Left lung (tissue), 10 donors: ENCODE measurements around the gene SET. TPM values are rescaled to one million over a fixed set of nuclear protein-coding genes. Genes with fewer than 3 reads are reported as not detected.

Experiments used
- ATAC-seq: fragments of 200-7000 bp; cut with Tn5 transposase; one replicate; pipeline ENCODE4 v1.9.1; 2020; ENCODE audit warnings: moderate library complexity
- DNase-seq, 4 donors: peaks; one replicate each; pipeline ENCODE4 v3.0.0-alpha.2; 2013 to 2020
- H3K27ac ChIP-seq, 2 donors: fragments of 200-600 bp; sonication (generic) in 1 of 2; one replicate each; pipeline versions ENCODE4 v1.5.0 to v1.8.0; 2020 to 2021
- H3K27me3 ChIP-seq, 2 donors: fragments of 200-600 bp; sonication (generic) in 1 of 2; one replicate each; pipeline versions ENCODE4 v1.5.0 to v1.8.0; 2020 to 2021
- H3K36me3 ChIP-seq, 2 donors: fragments of 200-600 bp; sonication (generic) in 1 of 2; one replicate each; pipeline versions ENCODE4 v1.5.0 to v1.8.0; 2020 to 2021
- H3K4me1 ChIP-seq, 2 donors: fragments of 200-600 bp; one replicate each; pipeline ENCODE4 v1.8.0; 2021
- H3K4me3 ChIP-seq, 2 donors: fragments of 200-600 bp; sonication (generic) in 1 of 2; one replicate each; pipeline versions ENCODE4 v1.5.0 to v1.8.0; 2020 to 2021; ENCODE audit warnings: mild to moderate bottlenecking in 1 of 2
- H3K9me3 ChIP-seq, 2 donors: fragments of 200-600 bp; sonication (generic) in 1 of 2; one replicate each; pipeline versions ENCODE4 v1.5.0 to v1.8.0; 2020 to 2021
- intact Hi-C, 2 donors: fragments of 100-400 bp; cut with DNase I; formaldehyde crosslinking; loops; one replicate each; pipeline versions ENCODE4 v1.11.2 to v1.14.2; 2022
- polyA plus RNA-seq, 6 donors: library from polyadenylated mRNA; unstranded; fragments of 120-200 nt; gene quantifications; one replicate each; pipeline ENCODE4 v1.2.1, GENCODE V29; 2013; ENCODE audit not compliant: insufficient read length in 6 of 6
- total RNA-seq, 2 donors: library from RNA; stranded (reverse); fragmentation: NEBNext Ultra II Directional; extraction: Animal tissue kit (Norgen Biotek cat#: 25700); gene quantifications; one replicate each; pipeline ENCODE4 v1.2.1, GENCODE V29; 2021
- TF ChIP-seq, protein P1 (sequence below), 2 donors: fragments of 200-600 bp; sonication (generic) in 1 of 2; IDR thresholded peaks; one replicate each; pipeline versions ENCODE4 v1.5.0 to v1.8.0; 2021; ENCODE audit warnings: antibody characterized with exemption in 2 of 2
- donor health status: DM: no; HTN: yes; CAD: no.
- donor health status: DM: no; HTN: no; CAD: no.

The SET gene
- total and polyA plus RNA-seq, 8 donors, result 249 to 615 (median 536) TPM

DNA sequence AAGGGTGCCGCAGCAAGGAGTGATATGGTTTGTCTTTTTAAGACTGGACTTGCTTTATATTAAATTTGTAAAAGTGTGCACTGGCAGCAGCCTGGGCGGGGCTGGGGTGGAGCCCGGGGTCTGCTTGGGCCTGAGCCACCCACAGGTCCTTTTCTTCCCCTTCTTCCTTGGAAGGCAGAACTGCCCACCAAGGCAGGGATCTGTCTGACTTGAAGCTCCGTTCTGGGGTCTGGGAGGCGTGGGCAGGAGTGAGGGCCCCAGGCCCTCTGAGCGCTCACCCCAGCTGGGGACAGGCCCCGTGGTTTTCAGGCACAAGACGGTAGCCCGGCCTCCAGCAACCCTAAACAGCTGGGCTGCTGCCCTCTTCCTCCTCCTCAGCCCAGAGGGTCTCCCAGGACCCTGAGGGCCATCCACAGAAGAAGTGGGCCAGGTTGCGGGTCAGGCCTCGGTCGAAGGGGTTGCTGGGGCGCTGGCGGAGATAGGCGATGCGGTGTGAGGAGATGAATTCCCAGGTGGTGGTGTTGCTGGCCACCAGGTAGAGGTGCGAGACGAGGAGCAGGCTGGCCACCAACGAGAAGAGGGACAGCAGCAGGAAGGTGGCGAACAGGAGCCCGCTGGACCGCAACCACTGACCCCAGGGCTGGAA, 31.9 kb downstream of the SET start:
- peaks cover 0 to 21% of the 10 kb centered on the region in 2 donors for H3K4me1 ChIP-seq
- intact Hi-C loops, result no loop called here
- H3K4me3 ChIP-seq, result no peak overlapping the region
- DNase-seq, result no peak
- H3K27me3 ChIP-seq, result no peaks in the 10 kb centered on the region
- ATAC-seq, result no peak
- TF ChIP-seq, protein P1, sequence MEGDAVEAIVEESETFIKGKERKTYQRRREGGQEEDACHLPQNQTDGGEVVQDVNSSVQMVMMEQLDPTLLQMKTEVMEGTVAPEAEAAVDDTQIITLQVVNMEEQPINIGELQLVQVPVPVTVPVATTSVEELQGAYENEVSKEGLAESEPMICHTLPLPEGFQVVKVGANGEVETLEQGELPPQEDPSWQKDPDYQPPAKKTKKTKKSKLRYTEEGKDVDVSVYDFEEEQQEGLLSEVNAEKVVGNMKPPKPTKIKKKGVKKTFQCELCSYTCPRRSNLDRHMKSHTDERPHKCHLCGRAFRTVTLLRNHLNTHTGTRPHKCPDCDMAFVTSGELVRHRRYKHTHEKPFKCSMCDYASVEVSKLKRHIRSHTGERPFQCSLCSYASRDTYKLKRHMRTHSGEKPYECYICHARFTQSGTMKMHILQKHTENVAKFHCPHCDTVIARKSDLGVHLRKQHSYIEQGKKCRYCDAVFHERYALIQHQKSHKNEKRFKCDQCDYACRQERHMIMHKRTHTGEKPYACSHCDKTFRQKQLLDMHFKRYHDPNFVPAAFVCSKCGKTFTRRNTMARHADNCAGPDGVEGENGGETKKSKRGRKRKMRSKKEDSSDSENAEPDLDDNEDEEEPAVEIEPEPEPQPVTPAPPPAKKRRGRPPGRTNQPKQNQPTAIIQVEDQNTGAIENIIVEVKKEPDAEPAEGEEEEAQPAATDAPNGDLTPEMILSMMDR (IDR thresholded peaks at IDR 0.05), result no peak
- H3K9me3 ChIP-seq, result no peaks in the 10 kb centered on the region
- no peak overlapping the region for H3K27ac ChIP-seq
- H3K36me3 ChIP-seq, result peaks cover 0 to 25% of the 10 kb centered on the region in 2 donors

DNA sequence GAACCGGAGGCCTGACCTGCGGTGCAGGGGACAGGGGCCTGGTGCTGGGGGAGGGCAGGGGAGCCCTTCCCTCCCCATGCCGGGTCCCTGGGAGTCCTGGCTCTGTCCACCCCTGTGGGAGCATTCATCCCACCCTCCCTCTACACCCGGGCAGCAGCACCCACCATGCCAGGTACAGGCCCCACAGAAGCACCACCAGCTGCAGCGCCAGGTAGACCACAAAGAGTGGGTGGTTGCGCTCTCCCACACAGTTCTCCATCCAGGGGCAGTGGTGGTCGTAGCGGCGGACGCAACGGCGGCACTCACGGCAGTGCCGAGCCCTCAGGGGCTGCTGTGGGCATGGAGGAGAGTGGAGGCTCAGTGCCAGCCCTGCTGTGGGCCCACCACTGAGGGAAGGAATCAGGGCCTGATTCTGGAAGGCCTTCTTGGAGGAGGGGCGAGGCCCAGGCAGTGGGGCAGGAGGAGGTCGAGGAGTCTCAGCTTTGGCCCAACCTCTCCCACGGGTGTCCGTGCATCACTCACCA, 32.5 kb downstream of the SET start:
- intact Hi-C loops, result no loop called here
- TF ChIP-seq, protein P1 (IDR thresholded peaks at IDR 0.05), result no peak
- no peak for ATAC-seq
- H3K36me3 ChIP-seq, result peaks cover 0 to 25% of the 10 kb centered on the region in 2 donors
- H3K4me1 ChIP-seq, result peaks cover 0 to 21% of the 10 kb centered on the region in 2 donors
- H3K27ac ChIP-seq, result no peak overlapping the region
- no peaks in the 10 kb centered on the region for H3K27me3 ChIP-seq
- no peaks in the 10 kb centered on the region for H3K9me3 ChIP-seq
- no peak for DNase-seq
- no peak overlapping the region for H3K4me3 ChIP-seq

DNA sequence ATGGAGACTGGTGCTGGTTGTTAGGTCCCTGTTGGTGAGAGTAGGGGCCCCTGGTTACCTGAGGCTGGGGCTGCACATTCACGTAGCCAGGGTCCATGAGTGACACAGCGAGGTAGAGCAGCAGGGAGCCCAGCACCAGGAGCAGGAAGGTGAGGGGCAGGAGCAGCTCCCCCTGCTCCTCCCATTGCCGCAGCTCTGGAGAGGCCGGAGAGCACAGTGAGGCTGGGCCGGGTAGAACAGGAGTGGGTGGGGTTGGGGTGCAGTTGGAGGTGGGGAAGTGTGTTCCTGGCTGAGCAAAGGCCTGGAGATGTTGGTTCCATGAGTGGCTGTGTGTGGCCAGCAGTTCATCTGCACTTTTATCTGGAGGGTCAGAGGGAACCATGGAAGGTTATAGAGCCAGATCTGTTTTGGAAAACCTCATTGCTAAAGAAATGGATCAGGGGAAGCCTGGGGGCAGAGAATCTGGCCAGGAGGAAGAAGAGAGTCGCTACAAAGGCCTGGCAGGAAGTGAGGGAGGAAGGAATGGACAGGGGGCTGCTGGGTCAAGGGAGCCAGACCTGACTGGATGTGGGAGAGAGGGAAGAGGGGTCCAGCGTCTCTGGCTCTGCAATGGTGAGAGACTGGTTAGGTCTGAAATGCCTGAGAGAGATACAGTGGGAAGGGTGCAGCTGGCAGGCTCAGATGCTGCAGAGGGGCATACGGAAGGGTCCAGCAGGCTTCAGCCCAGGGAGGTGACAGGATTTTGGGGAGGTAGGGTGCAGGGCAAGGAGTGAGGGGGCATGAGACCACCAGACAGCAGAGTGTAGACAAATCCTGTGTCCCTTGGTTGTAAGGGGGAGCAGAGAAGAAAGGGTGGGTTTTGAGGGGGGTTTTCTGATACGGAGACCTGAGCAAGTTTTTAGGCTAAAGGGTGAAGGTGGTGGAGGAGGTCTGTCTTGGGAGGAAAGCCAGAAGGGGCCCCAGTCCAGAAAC, 33.6 kb downstream of the SET start:
- intact Hi-C loops, result no loop called here
- ATAC-seq, result no peak
- no peaks in the 10 kb centered on the region for H3K9me3 ChIP-seq
- H3K27ac ChIP-seq, result peak overlapping the region in 1 of 2 donors; percentile 76
- TF ChIP-seq, protein P1 (IDR thresholded peaks at IDR 0.05), result no peak
- no peaks in the 10 kb centered on the region for H3K27me3 ChIP-seq
- peaks cover 0 to 25% of the 10 kb centered on the region in 2 donors for H3K36me3 ChIP-seq
- peaks cover 0 to 21% of the 10 kb centered on the region in 2 donors for H3K4me1 ChIP-seq
- DNase-seq, result no peak
- H3K4me3 ChIP-seq, result peak overlapping the region in 1 of 2 donors; percentile 75

DNA sequence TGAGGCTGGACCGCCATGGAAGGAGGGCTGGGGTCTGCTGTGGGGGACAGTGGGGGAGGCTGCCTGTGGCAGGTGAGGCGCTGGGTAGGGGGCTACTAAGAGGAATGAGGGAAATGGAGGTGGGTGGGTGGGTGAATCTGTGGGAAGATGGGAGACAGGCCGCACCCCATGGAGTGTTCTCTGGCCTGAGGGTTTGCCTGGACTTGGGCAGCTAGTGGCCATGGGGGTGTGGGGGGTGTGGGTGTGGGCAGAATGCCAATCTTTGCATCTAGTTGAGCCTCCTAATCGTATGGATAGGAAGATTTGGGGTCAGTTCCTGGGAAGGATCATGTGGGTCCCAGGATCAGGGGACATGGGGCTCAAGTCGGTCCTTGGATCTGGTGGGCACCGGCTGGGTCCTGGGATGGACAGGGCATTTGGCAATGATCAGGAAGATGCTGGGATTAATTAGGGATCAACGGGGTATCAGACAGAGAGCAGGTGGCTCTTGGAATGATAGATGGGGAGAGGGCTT, 34.4 kb downstream of the SET start:
- Histone ChIP-seq H3K27ac (peak overlapping the region; percentile 71 to 76), H3K4me1 (peaks cover 0 to 21% of the 10 kb centered on the region in 2 donors), H3K4me3 (peak overlapping the region; percentile 70 to 75), H3K36me3 (peaks cover 0 to 25% of the 10 kb centered on the region in 2 donors), H3K27me3 (no peaks in the 10 kb centered on the region), H3K9me3 (no peaks in the 10 kb centered on the region)
- TF ChIP-seq, protein P1 (IDR thresholded peaks at IDR 0.05), result no peak
- no peak for ATAC-seq
- DNase-seq, result peak in 1 of 4 donors; percentile 7
- intact Hi-C loops, result no loop called here
